Esophagus squamous epithelium (tissue), 4 donors: ENCODE data around the gene DCUN1D3.

Source experiments
- CTCF ChIP-seq, 6 experiments: fragments of 450-650 bp in 4 of 6; fragments of 200-600 bp in 2 of 6; sonication (generic) in 2 of 6; IDR thresholded peaks; one replicate each; pipeline ENCODE4 v1.5.1; 2016 to 2019; ENCODE audit warnings: antibody characterized with exemption in 6 of 6, mild to moderate bottlenecking in 4 of 6, moderate library complexity in 4 of 6
- POLR2A ChIP-seq, 4 donors: fragments of 450-650 bp; IDR thresholded peaks; one replicate each; pipeline ENCODE4 v1.6.1; 2017; ENCODE audit warnings: antibody characterized with exemption in 4 of 4, mild to moderate bottlenecking in 4 of 4, moderate library complexity in 3 of 4

GRCh38 chr16:20923876-20924275, 23.7 kb upstream of the DCUN1D3 start:
- TF ChIP-seq CTCF (IDR thresholded peaks at IDR 0.05) (no peak), POLR2A (IDR thresholded peaks at IDR 0.05) (no peak)
